ENCODE measurements around the gene POTEI.
"Not testable (repeated sequence)": the region's sequence is repeated elsewhere in the genome, so short reads cannot be mapped to it uniquely, and the experiment has no call there.

Gene POTEI

DNA sequence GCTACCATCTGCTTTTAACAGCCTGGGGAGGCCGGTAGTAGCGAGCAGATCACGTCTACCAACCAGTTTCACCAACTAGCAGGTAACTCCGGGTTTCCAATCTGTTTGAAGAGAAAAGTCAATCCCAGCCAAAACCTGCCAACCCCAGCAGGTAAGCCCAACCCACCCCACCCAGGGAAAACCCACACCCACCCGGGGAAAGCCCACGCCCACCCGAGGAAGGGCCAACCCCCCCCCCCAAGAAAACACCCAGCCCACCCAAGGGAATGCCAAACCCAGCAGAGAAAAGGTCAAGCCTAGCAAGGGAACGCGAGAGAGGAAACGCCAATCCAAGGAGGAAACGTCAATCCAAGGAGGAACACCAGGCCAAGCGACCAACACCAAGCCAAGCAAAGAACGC lies at the start of gene POTEI:
POTEI (minus strand) TSS at position 101 of the 400 bp plus-strand sequence; CDS start at position 8, 93 bp downstream.
- not testable (repeated sequence) for DNase-seq (ENCODE audit: low spot score)

DNA sequence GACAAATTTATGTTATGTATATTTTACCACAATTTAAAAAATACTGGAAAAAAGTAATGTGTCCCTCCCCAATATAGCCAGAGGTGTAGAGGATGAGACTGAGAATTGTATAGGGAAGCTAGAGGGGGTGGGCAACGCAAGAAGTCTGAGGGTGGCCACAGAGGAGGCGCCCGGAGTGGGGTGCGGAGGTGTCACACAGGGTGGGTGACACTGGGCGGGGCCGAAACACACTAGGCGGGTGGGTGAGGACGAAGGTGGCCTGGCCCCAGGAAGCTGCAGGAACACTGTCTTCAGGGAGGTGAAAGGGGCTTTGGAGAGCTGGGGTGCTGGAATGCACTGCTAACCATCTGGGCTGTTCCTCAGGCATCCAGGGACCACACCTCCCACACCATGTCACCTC lies 47.3 kb upstream of the POTEI start:
- not testable (repeated sequence) for DNase-seq (ENCODE audit: low spot score)

DNA sequence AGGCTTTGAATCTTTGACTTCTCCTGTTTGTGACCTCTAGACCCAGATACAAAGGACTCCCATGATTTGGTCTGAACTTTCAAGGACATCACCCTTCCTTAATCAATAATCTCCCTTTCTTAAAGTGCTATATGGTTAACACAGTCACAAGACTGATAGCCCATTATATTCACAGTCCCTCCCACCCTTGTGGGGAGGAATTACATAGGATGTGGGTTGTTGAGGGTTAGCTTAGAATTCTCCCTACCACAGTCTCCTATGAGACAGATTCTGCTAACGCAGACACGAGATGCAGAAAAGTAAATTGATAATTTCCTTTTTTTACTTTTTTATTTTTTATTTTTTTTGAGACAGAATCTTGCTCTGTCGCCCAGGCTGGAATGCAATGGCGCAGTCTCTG lies 45.0 kb upstream of the POTEI start:
- DNase-seq (ENCODE audit: low spot score) = not testable (repeated sequence)

DNA sequence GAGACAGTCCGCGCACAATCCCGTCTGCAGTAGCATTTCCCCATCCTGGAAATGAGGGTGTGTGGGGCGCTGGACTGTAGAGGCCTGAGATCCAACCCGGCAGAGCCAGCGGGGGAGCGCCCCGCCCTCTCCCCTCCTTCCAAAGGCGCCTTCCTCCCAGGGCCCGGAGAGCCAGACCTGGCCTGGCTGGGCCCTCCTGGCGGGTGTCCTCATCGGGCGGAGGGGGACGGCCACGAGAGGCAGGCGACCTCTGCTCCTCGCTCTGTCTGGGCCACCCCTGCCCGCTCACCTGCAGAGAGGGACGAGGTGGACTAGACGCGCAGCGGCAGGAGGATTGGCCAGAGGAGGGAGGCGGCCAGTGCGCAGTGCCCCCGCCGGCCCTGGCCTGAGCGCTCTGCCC lies 40.3 kb upstream of the POTEI start:
- DNase-seq (ENCODE audit: low spot score) = not testable (repeated sequence)

DNA sequence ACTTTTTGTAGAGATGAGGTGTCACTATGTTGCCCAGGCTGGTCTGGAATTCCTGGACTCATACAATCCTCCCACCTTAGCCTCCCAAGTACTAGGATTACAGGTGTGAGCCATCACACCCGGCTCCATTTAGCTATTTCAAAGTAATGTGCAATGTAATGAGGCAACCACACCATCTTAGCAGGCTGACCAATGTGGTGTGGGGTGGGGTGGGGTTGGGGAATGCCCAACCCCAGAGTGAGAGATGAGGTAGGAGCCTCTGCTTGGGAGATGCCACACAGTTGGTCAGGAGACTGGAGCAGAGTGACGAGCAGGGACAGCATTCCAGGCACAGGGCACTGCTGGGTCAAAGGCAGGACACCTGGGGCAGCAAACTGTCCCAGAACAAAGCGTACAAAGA lies 39.3 kb upstream of the POTEI start:
- not testable (repeated sequence) for DNase-seq (ENCODE audit: low spot score)

DNA sequence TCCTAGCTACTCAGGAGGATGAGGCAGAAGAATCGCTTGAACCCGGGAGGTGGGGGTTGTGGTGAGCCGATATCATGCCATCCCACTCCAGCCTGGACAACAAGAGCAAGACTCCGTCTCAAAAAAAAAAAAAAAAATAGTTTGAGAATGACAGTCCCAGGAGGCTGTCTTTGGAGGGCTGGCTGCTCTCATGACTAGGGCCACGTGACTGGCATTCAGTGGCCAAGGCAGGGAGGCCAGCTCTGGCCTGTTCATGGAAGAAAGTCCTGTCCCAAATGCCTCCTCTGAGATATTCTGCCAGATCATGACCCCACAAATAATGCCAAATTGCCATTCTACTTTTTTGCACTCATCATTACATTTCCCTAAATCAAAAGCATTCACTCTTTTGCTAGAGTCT lies 35.9 kb upstream of the POTEI start:
- DNase-seq (ENCODE audit: low spot score) = not testable (repeated sequence)

DNA sequence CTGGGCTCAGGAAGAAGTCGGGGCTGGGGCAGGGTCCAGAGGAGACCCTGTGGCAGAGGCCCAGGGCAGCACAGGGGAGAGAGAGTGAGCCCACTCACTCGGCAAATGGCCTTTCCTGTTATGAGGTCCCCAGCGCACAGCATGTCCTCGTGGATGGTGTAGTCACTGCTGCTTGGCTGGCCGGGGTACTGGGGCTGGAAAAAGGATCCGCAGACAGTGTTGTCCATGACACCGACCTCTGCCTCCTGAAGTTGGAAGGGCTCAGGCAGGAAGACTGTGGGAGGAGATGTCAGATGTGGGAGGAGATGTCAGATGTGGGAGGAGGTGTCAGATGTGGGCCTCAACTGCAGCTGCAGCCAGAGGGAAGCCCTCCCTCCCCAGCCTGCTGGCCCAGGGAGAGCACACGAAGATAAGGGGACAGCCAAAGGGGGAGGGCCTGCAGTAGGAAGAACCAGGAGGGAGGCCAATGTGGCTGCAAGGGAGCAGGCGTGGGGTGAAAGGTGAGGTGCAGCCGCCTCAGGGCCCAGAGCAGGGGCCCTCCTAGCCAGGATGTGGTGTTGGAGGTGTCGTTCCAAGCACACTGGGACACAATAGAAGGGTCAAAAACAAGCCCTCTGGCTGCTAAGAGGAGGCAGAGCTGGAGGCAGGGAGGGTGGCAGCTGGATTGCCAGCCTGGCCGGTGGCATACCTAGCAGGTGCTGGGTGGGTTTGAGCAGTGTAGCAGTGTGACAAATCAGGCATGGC lies 34.8 kb upstream of the POTEI start:
- not testable (repeated sequence) for DNase-seq (ENCODE audit: low spot score)

DNA sequence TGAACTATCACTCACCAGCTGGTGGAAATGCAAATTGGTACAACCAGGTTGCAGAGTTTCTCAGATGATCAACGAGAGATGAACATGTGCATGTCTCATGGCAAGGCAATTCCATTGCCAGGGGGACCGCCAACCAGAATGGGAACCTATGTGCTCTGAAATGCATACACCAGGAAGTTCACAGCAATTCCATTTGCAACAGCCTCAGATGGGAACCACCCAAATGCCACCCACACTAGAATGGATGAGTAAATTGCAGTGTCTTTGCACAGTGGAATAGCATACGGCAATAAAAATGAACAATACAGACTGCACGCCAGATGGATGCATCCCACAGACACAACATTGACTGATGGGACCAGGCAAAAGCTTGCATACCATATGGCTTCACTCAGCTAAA lies 33.7 kb upstream of the POTEI start:
- DNase-seq (ENCODE audit: low spot score) = not testable (repeated sequence)

DNA sequence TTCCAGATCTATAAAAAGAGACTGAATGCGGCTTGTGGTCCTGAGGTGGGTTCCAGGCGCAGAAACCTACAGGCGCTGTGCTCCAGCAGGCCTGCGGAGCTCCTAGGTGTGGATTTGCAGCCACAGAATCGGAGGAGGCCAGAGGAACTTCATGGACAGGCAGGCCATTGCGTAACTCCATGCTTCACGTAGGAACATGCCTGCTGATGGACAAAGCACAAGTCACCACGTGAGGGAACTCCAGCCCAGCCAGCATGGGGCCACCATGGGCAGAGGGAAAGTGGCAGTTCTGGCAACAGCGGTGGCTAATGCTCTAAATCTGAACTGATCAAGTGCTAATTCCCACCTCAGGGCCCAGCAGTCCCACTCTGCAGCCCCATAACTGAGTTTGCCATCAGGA lies 29.1 kb upstream of the POTEI start:
- DNase-seq (ENCODE audit: low spot score) = not testable (repeated sequence)

DNA sequence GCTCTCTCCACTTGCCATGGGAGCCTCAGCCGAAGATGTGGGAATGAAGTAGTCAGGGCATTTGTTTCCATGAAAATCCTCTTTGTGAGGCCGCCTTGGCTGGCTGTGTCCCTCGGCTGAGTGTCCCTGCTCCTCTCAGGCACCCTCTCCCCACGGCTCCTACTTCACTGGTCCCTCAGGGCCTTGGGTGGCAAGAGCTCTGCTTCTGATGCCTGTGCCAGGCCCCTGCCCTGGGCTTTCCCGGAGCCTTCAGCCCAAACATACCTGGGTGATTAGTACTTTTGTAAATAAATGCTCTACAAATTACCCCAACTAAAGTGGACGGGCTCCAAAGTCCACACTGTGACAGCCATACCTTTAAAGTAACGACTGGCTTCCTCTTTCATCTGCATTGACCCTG lies 27.5 kb upstream of the POTEI start:
- not testable (repeated sequence) for DNase-seq (ENCODE audit: low spot score)

DNA sequence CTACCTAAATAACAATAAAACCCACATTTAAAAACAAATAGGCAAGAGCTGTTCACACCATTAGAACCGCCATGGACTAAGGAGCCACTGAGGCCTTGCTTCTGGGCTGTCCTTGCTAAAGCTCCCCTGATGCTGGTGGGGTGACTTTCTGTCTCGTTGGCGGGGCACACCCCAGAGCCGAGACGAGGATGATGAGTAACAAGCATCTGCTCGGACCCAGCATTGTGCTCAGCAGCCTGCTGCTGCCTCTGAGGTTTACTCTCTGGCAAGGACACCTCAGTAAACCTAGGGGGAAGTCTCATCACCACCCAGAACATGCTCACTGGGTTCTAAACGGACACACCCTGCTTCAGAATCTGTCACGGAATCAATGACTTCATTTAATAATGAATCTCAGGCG lies 22.5 kb upstream of the POTEI start:
- DNase-seq (ENCODE audit: low spot score) = not testable (repeated sequence)

DNA sequence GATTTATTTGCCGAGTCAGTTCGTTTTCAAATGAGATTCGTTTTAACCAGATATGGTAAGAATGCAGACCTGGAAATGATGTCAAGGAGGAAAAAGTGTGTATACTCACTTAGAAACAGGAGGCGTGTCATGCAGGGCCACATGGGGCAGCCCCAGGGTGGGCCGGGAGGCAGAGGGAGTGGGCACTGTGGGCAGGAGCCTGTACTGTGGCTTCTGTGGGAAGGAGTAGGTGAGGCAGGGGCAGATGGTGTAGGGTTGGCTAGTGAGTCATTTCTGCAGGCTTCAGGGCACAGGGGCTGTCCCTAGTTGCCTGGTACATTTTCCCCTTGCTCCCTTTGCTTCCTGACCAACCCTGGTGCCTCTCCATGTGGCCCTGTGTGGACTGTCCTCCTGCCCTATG lies 22.1 kb upstream of the POTEI start:
- not testable (repeated sequence) for DNase-seq (ENCODE audit: low spot score)

DNA sequence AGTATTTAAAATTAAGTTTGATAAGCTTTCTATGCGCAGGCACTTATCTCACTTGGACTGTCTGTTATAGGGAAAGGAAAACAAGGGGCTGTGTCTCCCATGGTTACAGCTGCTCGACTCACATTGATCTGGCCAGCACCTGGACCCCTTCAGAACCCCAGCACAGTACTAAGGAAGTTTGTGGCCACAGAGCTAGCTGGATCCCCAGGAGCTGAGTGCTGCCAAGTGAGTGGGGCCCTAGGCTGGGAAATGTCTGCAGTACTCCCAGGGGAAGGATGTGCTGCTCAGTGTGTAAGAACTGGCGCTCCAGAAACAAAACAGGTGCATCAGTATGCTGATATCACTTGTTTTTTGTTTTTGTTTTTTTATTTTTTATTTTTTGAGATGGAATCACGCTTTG lies 21.1 kb upstream of the POTEI start:
- not testable (repeated sequence) for DNase-seq (ENCODE audit: low spot score)

DNA sequence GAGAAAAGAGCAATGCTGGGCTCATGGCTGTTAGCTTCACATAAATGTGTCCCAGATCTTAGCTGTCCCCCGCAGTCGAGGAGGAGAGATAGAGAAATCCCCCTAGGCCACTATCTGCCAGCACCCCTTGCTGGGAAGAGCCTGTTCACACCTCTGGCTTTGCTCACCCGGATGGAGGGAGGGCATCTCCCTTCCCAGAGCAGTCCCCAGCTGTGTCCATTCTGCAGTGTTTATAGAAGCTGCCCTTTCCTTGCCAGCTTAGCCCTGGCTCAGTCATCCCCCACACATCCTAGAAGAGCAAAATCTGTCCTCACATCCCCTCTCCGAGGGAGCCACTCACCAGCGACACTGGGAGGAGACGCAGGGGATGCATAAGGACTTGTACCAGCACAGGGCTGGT lies 20.4 kb upstream of the POTEI start:
- DNase-seq (ENCODE audit: low spot score) = not testable (repeated sequence)

DNA sequence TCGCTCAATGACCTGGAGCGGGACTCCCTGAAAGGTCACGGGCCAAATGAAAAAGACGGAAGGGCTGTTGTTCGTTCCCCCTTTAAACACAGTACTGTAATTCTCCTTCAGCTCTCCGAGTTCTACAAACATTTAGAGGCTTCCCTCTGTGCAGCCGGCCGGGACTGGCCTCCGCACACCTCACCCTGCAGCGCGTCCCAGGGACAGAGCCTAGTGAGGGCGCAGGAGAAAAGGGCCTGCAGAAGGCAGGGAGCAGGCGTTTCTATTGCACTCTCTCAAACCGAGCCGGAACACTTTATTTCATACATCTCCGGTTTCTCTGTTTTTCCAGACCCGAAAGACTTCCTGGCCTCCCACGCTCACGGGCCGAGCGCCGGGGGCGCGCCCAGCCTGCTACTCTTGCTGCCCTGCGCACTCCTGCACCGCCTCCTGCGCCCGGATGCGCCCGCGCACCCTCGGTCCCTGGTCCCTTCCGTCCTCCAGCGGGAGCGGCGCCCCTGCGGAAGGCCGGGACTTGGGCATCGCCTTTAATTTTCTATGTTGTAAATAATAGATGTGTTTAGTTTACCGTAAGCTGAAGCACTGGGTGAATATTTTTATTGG lies 18.3 kb upstream of the POTEI start:
- not testable (repeated sequence) for DNase-seq (ENCODE audit: low spot score)

DNA sequence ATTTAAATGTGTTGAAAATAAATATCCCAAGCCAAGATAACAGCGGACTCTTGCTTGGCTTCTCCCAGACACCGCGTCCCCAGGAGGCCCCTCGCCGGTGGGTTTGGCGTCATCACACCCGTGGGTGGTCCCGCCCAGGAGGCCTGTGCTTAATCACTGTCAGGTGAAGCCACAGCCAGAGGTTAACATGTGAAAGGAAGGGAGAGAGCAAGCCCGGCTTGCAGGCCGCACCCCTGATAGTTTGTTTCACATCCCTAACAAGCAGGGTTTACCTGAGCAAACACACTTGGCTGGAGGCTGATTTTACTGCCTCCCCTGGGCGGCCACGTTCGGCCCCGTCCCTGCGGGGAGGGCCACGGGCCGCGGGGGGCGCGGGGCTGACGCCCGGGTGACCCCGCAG lies 13.3 kb upstream of the POTEI start:
- not testable (repeated sequence) for DNase-seq (ENCODE audit: low spot score)

DNA sequence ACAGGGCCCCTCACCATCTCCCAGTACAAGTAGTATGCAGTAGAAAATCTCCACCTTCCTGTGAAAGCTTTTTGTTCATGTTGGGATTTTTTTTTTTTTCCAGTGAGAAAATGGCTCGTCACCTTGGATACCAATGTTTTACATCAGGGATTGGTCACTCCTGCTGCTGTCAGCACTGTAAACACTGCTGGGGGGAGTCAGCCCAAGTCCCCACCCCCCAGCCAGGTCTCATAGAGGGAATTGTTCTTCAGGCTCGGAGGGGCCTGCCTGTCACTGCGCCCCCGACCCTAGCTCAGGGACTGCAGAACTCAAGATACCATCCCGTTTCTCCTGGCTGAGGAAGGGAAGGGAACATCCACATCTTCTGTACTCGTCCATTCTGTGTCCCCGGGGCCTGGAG lies 11.9 kb upstream of the POTEI start, which contains the start of gene CFC1B:
CFC1B (plus strand) TSS at position 231 of the 400 bp plus-strand sequence. CDS start 263 bp downstream, outside the sequence.
- DNase-seq (ENCODE audit: low spot score) = not testable (repeated sequence)

DNA sequence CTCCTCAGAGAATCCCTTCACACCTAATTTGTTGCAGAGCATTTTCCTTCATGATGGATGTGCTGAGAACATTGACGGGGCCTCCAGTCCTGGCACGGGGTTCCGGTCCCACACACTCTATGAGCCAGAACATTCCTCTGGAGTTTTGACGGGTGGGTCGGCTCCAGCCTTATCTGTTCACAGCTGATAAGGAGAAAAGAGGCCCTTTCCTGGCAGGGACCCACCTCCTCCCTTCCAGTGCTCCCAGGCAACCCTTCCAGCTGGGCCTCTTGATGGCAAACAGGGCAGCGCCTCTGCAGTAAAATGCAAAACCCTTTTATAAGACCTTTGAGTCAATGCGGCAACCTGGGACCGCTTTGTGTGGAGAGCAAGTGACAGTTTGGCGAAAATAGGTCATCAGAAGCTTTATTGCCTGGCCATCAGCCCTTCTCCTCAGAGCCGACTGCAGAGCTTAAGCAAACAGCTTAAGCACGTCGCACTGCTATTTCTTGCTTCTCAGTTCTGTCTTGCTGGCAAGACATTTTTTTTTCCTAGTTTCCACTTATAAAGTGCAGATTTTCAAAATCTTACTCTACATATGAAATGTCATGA lies 9.5 kb upstream of the POTEI start:
- DNase-seq (ENCODE audit: low spot score) = not testable (repeated sequence)

DNA sequence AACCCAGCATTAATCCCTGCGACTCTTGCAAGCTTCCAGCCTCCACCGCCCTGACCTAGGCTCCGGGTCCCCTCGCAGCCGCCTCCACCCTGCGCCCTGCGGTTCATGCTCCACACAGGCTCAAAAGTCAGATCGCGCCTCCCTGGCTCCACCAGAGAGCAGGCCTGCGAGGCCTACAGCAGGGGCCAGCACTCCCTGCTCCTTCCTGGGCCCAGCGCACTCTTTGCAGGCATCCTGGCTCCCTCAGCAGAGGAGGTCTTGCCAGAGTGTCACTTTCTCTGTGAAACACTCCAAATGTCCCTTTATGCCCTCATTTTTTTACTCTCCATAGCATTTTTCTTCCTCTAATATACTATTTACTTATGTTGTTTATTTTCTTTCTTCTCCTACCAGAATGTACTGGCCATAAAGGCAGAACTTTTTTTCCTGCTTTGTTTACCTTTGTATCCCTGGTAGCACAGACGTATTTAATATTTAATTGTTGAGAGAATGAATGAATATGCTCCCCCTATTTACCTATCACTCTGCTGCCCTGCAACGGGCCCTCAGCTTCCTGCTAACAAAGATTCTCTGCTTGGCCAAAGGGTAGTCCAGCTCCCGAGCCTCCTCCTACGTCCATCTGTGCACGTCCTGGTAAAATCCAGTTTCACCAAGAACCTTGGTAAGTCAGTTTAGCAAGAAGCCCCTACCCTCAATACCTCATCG lies 2.8 kb upstream of the POTEI start:
- not testable (repeated sequence) for DNase-seq (ENCODE audit: low spot score)

DNA sequence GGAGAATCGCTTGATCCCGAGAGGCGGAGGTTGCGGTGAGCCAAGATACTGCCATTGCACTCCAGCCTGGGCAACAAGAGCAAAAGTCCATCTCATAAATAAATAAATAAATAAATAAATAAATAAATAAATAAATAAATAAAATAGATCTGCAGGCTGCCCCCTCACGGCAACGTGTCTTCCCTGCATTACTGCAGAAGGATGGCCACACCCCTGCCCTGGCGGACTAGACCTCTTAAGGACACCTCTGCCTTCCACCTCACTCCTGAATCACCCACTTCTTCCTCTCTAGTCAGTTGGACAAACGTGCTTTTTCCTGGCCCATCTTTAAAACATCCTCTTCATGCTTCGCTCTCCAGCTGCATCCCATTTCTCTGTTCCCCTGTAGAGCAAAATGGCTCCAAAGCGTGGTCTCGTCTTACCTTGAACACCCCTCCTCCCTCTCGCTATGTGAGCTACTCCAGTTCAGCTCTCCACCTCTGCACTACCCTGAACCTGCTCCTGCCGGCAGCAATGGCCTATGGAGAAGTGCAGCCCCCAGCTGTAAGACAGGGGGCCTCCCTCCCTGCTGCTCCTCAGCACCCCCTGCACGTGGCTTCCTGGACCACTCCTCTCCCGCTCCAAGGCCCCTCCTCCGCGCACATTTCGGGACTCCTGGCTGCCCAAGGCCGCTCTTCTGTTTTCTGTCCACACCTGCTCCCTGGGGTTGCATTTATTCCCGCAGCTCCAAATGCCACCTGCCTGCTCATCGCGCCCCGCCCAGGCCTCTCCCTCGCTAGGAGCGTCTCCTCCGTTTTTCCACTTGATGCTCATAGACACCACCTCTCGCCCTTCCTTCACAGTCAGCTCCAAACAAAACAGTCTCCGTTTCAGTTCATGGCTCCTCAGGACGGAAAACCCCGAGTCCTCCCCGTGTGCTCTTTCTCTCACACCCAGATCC lies 1.9 kb upstream of the POTEI start:
- DNase-seq (ENCODE audit: low spot score) = not testable (repeated sequence)

DNA sequence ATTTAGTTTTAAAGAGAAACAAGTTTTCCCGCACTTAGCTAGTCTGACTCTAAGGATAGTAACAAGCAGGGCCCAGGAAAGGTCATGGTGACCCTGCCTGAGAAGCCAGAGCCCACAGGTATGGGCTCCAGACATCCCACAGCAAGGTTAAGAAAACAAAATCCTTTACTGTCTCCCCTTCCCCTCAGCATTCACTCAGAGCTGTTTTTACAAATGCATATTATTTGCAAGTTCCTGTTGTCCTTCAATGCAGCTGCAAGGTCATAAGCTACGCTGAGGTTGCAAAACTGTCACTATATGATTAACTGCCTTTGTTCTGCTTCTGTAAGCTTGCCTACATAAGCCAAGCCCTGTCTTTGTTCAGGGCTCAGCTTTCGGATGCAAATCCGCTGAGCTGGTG lies 18.1 kb downstream of the POTEI start:
- DNase-seq (ENCODE audit: low spot score) = not testable (repeated sequence)

Measured in putamen (tissue), 1 donor.